Stromal cell of bone marrow (primary cell): ENCODE measurements around the gene ELP5.

Experiments used
- DNase-seq: peaks from one replicate; pipeline ENCODE4 v3.0.0-alpha.2; 2012; ENCODE audit warnings: low read depth

Gene ELP5

GRCh38 chr17:7256766-7257456 lies 4.9 kb downstream of the ELP5 start:
- DNase-seq = no peak

DNA sequence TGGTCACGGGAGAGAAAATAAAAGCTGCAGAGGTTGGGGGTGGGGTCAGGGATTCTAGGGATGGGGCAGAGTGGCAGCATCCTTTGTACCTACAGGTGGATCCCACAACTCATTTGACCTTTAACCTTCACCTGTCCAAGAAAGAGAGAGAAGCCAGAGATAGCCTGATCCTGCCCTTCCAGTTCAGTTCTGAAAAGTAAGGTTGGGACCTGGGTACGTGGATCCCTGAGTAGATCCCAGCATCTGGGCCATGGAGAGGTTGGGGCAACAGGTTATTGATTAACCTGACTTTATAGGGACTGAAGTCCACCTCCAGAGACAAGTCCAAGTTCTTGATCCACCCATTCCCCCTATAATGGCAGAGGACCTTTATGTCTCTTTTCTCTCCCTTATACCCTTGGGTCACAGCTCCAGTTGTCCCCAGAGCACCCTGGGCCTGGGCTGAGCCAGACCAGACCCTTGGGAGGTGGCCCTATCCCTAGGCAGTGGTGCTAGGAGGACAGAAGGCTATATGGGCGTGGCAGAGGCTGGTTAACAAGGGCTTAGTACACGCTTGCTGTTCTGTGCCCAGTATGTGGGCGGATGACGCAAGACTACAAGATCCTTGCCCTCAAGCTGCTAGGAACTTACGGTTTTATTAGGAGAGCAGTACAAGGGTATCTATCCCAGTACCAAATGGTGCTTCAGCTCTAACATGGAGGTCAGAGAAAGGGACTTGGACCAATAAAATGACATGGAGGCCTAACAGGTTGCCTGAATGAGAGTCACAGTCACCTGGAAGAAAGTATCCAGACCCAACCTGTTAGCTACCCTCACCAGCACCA lies 6.9 kb downstream of the ELP5 start:
- DNase-seq = no peak

DNA sequence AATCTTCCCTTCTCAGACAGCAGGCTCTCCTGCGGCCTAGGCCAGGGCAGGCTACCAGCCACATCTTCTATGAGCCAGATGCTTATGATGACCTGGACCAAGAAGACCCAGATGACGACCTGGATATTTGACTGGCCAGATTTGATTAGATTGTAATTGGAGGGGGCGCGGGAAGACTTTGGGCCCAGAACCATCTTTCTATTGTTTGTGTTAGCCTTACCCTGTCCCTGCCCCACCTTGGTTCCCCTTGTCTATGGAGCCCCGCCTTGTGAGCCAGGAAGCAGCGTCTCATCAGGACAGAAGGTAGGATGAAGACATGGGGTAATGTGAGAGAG lies 7.5 kb downstream of the ELP5 start:
- no peak for DNase-seq

DNA sequence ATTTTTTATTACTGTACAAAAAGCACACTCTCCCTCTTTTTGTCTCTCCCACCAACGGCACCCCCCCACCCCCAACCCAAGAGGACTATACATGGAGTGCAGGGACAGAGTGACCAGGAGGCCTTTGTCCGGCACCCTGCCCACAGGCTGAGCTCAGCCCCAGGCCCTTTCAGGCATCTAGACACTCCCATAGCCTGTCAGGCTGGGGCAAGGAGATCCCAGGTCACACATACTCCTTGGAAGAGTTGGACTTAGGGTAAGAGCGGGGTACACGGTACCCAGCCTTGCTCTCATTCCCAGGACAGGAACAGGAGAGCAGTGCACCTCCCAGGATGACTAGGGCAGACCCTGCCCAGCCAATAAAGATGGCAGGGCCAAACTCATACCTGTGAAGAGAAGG lies 8.1 kb downstream of the ELP5 start:
- DNase-seq = no peak

- DNase-seq = no peak
Observed at GRCh38 chr17:7260651-7261378, 8.8 kb downstream of the ELP5 start.

DNA sequence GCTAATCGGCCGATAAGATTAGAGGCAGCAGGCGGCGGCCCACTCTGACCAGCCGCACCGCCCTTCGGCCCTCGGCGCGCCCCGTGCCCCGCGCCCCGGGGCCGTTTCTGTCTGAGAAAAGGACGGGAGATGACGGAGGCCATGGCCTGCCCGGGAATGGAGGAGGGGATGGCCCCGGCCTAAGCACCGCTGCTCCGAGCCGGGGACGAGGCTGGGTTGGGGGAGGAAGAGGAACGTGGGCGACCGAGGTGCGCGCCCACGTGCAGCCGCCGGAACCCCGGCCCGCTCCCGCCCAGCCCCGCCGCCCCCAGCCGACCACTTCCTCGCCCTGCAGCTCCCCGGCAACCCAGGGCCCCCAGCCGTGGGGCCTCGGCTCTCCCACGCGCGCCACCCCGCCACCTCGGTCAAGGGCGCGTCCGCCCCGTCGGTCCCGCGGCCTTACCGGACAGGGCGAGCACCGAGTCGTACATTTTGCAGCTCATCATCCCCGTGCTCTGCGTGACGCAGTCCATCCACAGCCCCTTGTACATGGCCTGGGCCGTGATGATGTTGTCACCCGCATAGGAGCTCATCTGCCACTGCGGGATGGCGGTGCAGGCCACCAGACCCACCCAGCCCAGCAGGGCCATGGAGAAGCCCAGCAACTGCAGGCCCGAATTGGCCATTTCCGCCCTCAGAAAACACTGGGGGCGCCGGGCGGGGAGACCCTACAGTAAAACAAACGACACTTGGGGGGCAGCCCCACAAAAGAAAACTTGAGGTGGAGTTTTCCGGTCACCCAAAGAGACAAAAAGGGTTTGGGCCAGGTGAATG lies 9.6 kb downstream of the ELP5 start:
- no peak for DNase-seq

DNA sequence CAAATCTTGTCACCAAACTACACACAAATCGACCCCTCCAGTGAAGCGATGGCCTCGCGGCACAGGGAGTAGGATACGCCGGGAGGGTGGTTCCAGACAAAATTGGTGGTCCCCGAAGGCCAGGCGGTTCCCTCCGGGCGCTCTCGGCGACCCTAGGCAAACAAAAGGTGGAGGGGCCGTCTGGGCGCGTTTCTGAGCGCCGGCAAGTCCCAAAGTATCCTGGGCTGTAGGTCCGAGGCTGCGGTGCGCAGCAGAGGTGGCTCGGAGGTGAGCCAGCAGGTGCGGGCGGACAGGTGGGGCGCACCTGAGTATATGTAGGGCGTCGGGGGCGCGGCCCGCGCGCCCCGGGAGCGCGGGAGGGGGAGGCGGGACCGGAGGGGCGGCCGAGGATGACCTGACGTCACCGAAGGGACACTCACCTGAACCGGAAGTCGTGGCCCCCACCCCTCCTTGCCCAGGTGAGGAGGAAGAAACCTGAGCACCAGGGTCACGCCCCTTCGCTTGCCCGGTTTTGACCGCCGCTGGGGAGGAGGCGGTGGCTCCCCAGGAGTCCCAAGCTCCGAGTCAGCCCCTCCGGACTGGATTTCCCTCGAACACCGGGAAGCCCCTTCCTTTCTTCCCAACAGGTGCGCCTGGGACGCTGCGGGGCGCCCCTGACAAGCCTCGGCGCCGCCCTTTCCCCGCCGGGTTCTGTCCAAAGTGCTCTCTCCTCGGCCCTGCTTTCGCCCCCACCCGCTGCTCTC lies 10.3 kb downstream of the ELP5 start, which contains the start of gene CLDN7:
TSS of gene CLDN7 (minus strand) at position 287 of the 743 bp plus-strand sequence. CDS start 435 bp downstream, outside the sequence.
- DNase-seq = no peak

- DNase-seq = no peak
Observed at GRCh38 chr17:7262935-7263800, 11.2 kb downstream of the ELP5 start.

DNA sequence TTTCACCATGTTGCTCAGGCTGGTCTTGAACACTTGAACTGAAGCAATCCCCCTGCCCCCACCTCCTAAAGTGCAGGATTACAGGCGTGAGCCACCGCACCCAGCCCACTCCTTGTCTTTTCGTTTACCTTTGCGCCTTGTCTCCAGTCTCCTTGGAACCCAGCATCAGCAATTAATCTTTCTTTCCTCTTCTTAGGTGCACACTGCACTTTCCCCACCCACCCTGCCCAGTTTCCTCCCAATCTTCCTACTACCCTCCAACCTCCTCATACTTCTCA lies 11.7 kb downstream of the ELP5 start:
- DNase-seq = no peak

GRCh38 chr17:7266784-7267183 lies 14.8 kb downstream of the ELP5 start:
- no peak for DNase-seq

GRCh38 chr17:7279448-7279847 lies 27.4 kb downstream of the ELP5 start:
- DNase-seq = no peak

- DNase-seq = peak; percentile 42
Observed at GRCh38 chr17:7280519-7281073, 28.6 kb downstream of the ELP5 start.

- DNase-seq = peak; percentile 82
Observed at GRCh38 chr17:7281074-7281952, 29.3 kb downstream of the ELP5 start, which contains the start of gene SLC2A4. Gene SLC2A4, plus strand, starts transcription at chr17:7281718. Its CDS starts 217 bp downstream, at chr17:7281935.

GRCh38 chr17:7281953-7282751 lies 30.1 kb downstream of the ELP5 start:
- DNase-seq = no peak

DNA sequence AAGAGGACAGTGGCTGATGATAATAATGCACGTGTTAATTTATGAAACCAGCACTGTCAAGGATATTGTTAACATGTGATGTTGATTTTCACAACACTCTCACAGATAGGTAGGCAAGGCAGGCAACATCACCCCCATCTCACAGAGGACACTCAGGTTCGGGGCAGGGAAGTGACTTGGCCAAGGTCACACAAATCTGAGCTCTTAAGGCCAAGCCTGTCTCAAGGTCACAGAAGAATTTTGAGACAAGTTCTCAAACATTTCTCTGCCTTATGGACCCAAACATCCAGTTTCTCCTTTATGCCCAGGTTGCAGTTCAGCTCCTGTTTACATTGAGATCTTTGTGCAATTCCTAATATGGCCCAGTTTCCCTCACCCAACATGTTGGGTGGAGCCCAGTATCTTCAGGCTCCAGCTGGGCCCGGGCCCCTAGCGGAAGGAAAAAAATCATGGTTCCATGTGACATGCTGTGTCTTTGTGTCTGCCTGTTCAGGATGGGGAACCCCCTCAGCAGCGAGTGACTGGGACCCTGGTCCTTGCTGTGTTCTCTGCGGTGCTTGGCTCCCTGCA lies 30.8 kb downstream of the ELP5 start:
- no peak for DNase-seq

GRCh38 chr17:7283471-7284216 lies 31.6 kb downstream of the ELP5 start:
- no peak for DNase-seq

DNA sequence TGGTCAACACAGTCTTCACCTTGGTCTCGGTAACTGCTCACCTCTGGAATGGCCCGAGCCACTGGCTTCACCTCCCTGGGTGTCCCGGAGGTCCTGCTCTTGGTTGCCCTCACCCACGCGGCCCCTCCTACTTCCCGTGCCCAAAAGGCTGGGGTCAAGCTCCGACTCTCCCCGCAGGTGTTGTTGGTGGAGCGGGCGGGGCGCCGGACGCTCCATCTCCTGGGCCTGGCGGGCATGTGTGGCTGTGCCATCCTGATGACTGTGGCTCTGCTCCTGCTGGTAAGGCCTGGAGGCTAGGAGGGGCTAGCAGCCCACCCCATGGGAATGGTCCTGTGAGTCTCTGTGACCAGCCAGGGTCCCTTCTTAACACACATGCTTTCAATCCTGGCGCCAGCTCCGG lies 32.9 kb downstream of the ELP5 start:
- no peak for DNase-seq
